WERI-Rb-1 (cell line): ENCODE measurements around the gene RPTOR.

Source experiments
- DNase-seq: peaks from one replicate; pipeline ENCODE4 v3.0.0-alpha.2; 2020
- H3K27ac ChIP-seq: fragments of 250-450 bp; sonication (Bioruptor Pico); 2 replicates; pipeline ENCODE4 v1.5.1; 2020; ENCODE audit warnings: mild to moderate bottlenecking, moderate library complexity
- H3K27me3 ChIP-seq: fragments of 250-450 bp; sonication (Bioruptor Pico); 2 replicates; pipeline ENCODE4 v1.5.1; 2021; ENCODE audit warnings: mild to moderate bottlenecking, low read depth, moderate library complexity; ENCODE audit not compliant: insufficient read depth, severe bottlenecking
- H3K36me3 ChIP-seq: fragments of 250-450 bp; sonication (Bioruptor Pico); 2 replicates; pipeline ENCODE4 v1.5.1; 2020; ENCODE audit warnings: mild to moderate bottlenecking, moderate library complexity
- H3K4me3 ChIP-seq: 2 replicates; pipeline ENCODE4 v1.5.1; 2011; ENCODE audit warnings: low read depth, mild to moderate bottlenecking, control low read depth, low read length
- H3K9me3 ChIP-seq: fragments of 250-450 bp; sonication (Bioruptor Pico); 2 replicates; pipeline ENCODE4 v1.5.1; 2021; ENCODE audit warnings: mild to moderate bottlenecking, moderate library complexity; ENCODE audit not compliant: severe bottlenecking
- TF ChIP-seq, protein P1 (sequence below): IDR thresholded peaks from 2 replicates; pipeline ENCODE4 v1.5.1; 2011; ENCODE audit warnings: low read depth, mild to moderate bottlenecking, control low read depth, inconsistent platforms, low read length

RPTOR gene

DNA sequence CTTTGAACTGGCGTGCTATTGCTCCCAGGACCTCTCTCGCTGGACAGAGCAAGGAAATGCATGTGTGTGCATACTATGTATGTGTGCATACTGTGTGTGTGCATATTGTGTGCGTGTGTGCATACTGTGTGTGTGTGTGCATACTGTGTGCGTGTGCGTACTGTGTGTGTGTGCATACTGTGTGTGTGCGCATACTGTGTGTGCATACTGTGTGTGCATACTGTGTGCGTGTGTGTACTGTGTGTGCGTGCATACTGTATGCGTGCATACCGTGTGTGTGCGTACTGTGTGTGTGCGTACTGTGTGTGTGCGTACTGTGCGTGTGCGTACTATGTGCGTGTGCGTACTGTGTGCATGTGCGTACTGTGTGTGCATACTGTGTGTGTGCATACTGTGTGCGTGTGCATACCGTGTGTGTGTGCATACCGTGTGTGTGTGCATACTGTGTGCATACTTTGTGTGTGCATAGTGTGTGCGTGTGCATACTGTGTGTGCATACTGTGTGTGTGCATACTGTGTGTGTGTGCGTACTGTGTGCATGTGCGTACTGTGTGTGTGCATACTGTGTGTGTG is 89.4 kb downstream of the RPTOR start:
- no peak for DNase-seq
- Histone ChIP-seq H3K4me3 (no peak overlapping the region), H3K27me3 (no peaks in the 10 kb centered on the region), H3K27ac (no peak overlapping the region), H3K36me3 (peaks cover 13% of the 10 kb centered on the region), H3K9me3 (no peaks in the 10 kb centered on the region)
- TF ChIP-seq, protein P1, sequence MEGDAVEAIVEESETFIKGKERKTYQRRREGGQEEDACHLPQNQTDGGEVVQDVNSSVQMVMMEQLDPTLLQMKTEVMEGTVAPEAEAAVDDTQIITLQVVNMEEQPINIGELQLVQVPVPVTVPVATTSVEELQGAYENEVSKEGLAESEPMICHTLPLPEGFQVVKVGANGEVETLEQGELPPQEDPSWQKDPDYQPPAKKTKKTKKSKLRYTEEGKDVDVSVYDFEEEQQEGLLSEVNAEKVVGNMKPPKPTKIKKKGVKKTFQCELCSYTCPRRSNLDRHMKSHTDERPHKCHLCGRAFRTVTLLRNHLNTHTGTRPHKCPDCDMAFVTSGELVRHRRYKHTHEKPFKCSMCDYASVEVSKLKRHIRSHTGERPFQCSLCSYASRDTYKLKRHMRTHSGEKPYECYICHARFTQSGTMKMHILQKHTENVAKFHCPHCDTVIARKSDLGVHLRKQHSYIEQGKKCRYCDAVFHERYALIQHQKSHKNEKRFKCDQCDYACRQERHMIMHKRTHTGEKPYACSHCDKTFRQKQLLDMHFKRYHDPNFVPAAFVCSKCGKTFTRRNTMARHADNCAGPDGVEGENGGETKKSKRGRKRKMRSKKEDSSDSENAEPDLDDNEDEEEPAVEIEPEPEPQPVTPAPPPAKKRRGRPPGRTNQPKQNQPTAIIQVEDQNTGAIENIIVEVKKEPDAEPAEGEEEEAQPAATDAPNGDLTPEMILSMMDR: no peak

DNA sequence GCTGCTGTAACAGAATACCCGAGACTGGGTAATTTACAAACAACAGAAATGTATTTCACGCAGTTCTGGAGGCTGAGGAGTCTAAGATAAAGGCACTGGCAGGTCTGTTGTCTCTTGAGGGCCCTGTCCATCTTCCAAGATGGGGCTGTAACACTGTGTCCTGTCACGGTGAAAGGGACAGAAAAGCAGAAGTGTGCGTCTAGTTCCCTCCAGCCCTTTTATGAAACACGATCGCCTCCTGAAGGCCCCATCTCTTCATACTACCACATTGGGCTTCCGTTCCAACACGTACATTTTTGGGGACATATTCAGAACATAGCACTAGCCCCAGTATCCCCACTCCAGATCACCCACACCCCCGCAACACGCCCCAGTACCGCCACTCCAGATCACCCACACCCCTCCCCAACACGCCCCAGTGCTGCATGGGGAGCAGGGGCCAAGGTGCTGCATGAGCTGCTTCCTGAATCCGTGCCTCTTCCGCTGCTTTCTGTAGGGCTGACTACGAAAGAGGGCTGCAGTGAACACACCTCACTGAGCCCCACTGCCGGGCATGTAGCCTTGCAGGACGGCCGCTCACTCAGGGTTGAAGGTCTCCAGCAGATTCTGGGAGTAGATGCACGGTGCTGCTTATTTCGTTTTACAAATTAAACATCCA is 91.9 kb downstream of the RPTOR start:
- Histone ChIP-seq H3K9me3 (no peaks in the 10 kb centered on the region), H3K27ac (no peak overlapping the region), H3K27me3 (no peaks in the 10 kb centered on the region), H3K36me3 (peaks cover 18% of the 10 kb centered on the region), H3K4me3 (no peak overlapping the region)
- TF ChIP-seq, protein P1: no peak
- DNase-seq: no peak

DNA sequence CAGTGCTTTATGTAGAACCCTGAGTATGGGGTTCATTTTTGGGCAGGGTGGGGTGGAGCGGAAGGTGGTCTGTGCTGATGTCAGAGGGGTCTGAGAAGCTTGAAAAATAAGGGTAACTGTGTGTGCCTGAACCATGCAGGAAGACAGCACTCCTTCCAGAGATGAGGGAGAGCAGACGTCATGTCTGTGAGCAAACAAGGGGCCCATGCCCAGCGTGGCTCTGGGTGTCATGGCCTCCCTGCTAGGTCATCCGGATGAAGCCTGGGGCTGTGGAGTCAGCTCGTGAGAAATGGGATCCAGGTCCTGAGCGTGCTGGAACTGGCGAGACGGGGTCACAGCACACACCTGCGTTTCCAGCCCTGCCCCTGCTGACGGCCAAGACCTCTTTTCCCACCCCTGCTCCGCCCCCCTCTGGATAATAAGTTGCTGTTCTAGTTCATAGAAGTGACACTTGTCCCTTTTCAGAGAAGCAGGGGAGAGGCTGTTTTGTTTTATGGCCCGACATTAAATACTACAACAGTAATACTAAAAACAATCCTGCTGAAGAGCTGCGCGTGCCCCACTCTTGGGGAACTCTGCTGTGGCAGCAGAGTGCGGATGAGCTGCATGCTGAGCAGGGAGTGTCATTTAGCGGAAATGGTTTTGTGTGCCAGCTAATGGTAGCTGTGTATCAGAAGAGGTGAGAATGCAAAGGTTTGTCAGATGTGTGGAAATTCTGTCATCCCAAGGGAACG is 92.6 kb downstream of the RPTOR start:
- Histone ChIP-seq H3K36me3 (peaks cover 14% of the 10 kb centered on the region), H3K27me3 (no peaks in the 10 kb centered on the region), H3K9me3 (no peaks in the 10 kb centered on the region), H3K4me3 (no peak overlapping the region), H3K27ac (no peak overlapping the region)
- TF ChIP-seq, protein P1: no peak
- no peak for DNase-seq

DNA sequence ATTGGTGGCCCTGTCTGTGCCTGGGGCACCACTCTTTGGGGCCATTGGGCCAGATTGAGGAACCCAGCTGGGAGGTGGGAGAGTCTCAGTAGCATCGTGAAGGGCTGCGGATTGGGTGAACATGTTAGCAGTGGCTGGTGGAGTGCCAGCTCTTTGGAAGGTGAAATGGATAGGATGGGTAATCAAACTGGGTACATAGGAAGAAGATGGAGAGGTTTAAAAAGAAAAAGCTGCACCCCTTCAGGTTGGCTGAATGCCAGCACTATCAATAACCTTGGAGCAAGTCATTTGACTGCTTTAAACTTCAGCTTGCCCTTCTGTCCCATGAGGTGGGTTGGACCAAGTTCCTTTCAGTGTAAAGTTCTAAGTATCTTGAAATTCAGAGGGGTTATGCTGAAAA is 95.0 kb downstream of the RPTOR start:
- no peaks in the 10 kb centered on the region for H3K27me3 ChIP-seq
- peaks cover 25% of the 10 kb centered on the region for H3K36me3 ChIP-seq
- H3K4me3 ChIP-seq: no peak overlapping the region
- no peaks in the 10 kb centered on the region for H3K9me3 ChIP-seq
- H3K27ac ChIP-seq: no peak overlapping the region
- TF ChIP-seq, protein P1: no peak
- no peak for DNase-seq

DNA sequence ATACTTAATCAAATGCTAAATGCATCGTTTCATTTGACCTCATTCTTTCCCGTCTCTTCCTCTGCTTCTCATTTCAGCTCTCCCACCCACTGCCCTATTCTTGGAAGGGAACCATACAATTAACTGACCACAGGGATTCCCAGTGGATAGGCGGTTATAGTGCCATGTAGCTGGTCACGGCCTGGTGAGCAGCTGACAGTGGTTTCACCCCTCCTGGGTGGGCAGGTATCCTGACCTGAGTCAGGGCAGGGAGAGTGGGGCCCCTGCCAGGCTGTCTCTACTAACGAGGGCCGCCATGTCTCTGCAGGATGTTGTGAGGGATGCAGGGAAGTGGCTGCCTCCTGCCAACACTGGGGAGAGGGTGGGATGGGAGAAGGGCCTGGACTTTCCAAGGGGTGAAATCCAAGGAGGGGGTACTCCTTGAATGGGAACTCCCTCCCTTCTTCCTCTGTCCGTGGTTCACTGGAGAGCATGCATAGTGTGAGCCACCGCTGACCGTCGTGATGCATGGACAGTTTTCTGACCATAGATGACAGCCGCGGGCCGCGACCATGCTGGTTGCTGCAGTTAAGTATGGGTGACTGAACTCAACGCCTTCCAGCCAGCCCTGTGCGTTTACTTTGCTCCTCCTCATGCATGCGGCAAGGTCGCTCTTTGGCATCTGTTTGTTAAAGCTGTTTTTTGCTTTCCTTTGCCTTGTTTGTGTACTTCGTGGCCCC is 95.9 kb downstream of the RPTOR start:
- TF ChIP-seq, protein P1: no peak
- H3K9me3 ChIP-seq: no peaks in the 10 kb centered on the region
- H3K27ac ChIP-seq: no peak overlapping the region
- DNase-seq: no peak
- H3K27me3 ChIP-seq: no peaks in the 10 kb centered on the region
- H3K4me3 ChIP-seq: no peak overlapping the region
- H3K36me3 ChIP-seq: peaks cover 22% of the 10 kb centered on the region
